ENCODE data around the gene THUMPD1.
A peak's percentile ranks its signal among the peaks of the same experiment; 100 is the strongest.

THUMPD1 gene

GRCh38 chr16:20774703-20775362 is 33.2 kb upstream of the THUMPD1 start:
- H3K4me3 Mint-ChIP-seq = no peak overlapping the region
- H3K27me3 Mint-ChIP-seq (ENCODE audit: low read depth) = no peaks in the 10 kb centered on the region
- TF ChIP-seq CTCF (IDR thresholded peaks at IDR 0.05; ENCODE audit: unreplicated experiment in 3 of 3) = peak; percentile 18 to 38 (median 23)
- no peaks in the 10 kb centered on the region for H3K9me3 Mint-ChIP-seq
- no peaks in the 10 kb centered on the region for H3K4me1 Mint-ChIP-seq
- no peak overlapping the region for H3K27ac Mint-ChIP-seq
- H3K36me3 Mint-ChIP-seq (ENCODE audit: low read depth) = peaks cover 18% of the 10 kb centered on the region

GRCh38 chr16:20773679-20774078 is 32.1 kb upstream of the THUMPD1 start:
- H3K27ac Mint-ChIP-seq = no peak overlapping the region
- no peaks in the 10 kb centered on the region for H3K9me3 Mint-ChIP-seq
- no peak overlapping the region for H3K4me3 Mint-ChIP-seq
- peaks cover 18% of the 10 kb centered on the region for H3K36me3 Mint-ChIP-seq (ENCODE audit: low read depth)
- no peaks in the 10 kb centered on the region for H3K4me1 Mint-ChIP-seq
- TF ChIP-seq CTCF (IDR thresholded peaks at IDR 0.05; ENCODE audit: unreplicated experiment in 3 of 3) = no peak
- H3K27me3 Mint-ChIP-seq (ENCODE audit: low read depth) = no peaks in the 10 kb centered on the region

- H3K4me1 Mint-ChIP-seq = no peaks in the 10 kb centered on the region
- H3K36me3 Mint-ChIP-seq (ENCODE audit: low read depth) = peaks cover 13% of the 10 kb centered on the region
- no peak for TF ChIP-seq CTCF (IDR thresholded peaks at IDR 0.05; ENCODE audit: unreplicated experiment in 3 of 3)
These were observed 27.2 kb upstream of the THUMPD1 start for GRCh38 chr16:20768818-20769217.

GRCh38 chr16:20768121-20768520 is 26.5 kb upstream of the THUMPD1 start:
- no peaks in the 10 kb centered on the region for H3K4me1 Mint-ChIP-seq
- no peak overlapping the region for H3K27ac Mint-ChIP-seq
- H3K27me3 Mint-ChIP-seq (ENCODE audit: low read depth) = no peaks in the 10 kb centered on the region
- peaks cover 3% of the 10 kb centered on the region for H3K9me3 Mint-ChIP-seq
- H3K36me3 Mint-ChIP-seq (ENCODE audit: low read depth) = peaks cover 10% of the 10 kb centered on the region
- no peak overlapping the region for H3K4me3 Mint-ChIP-seq
- TF ChIP-seq CTCF (IDR thresholded peaks at IDR 0.05; ENCODE audit: unreplicated experiment in 3 of 3) = no peak

More at GRCh38 chr16:20768818-20769217, 27.2 kb upstream of the THUMPD1 start:
- Mint-ChIP-seq H3K9me3 (no peaks in the 10 kb centered on the region), H3K4me3 (no peak overlapping the region), H3K27ac (no peak overlapping the region), H3K27me3 (ENCODE audit: low read depth) (no peaks in the 10 kb centered on the region)

GRCh38 chr16:20767577-20767976 is 26.0 kb upstream of the THUMPD1 start:
- Mint-ChIP-seq H3K9me3 (peaks cover 3% of the 10 kb centered on the region), H3K36me3 (ENCODE audit: low read depth) (peaks cover 8% of the 10 kb centered on the region), H3K4me3 (no peak overlapping the region), H3K27me3 (ENCODE audit: low read depth) (no peaks in the 10 kb centered on the region), H3K4me1 (no peaks in the 10 kb centered on the region), H3K27ac (no peak overlapping the region)
- no peak for TF ChIP-seq CTCF (IDR thresholded peaks at IDR 0.05; ENCODE audit: unreplicated experiment in 3 of 3)

GRCh38 chr16:20766294-20766693 is 24.7 kb upstream of the THUMPD1 start:
- no peaks in the 10 kb centered on the region for H3K27me3 Mint-ChIP-seq (ENCODE audit: low read depth)
- TF ChIP-seq CTCF (IDR thresholded peaks at IDR 0.05; ENCODE audit: unreplicated experiment in 3 of 3) = no peak
- peaks cover 13% of the 10 kb centered on the region for H3K36me3 Mint-ChIP-seq (ENCODE audit: low read depth)
- H3K4me1 Mint-ChIP-seq = no peaks in the 10 kb centered on the region
- peaks cover 13% of the 10 kb centered on the region for H3K9me3 Mint-ChIP-seq
- no peak overlapping the region for H3K27ac Mint-ChIP-seq
- no peak overlapping the region for H3K4me3 Mint-ChIP-seq

Data from nephron (organoid).